ENCODE data around the gene PVALEF. TPM values are rescaled to one million over a fixed set of nuclear protein-coding genes. Genes with fewer than 3 reads are reported as not detected.
A peak's percentile ranks its signal among the peaks of the same experiment; 100 is the strongest.

Gene PVALEF
- total and polyA plus RNA-seq, 2 of the 8 experiments (the other 6 are each of a cell fraction or from before 2014, with no cell fraction given): 0.03 TPM; not detected in 1

DNA sequence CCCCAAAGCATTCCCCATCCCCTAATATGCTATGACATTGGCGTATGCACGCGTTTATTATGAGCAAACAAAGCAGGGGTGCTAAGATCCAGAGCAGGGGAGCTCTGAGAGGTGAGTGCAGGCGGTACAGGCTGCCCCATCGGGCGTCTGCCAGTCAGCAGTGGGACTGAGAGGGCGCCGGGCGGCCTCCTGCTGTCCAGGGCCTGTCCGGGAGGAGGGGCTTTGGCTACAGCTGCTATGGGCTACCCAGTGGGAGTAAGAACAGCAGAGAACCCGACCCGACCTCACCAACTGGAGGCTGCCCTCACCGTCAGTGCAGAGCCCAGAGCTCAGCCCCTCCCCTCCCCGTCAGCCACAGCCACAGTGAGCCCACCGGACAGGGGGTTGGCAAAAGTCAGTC, 19.2 kb downstream of the PVALEF start:
- Histone ChIP-seq H3K56ac (replicated peaks; ENCODE audit: insufficient read length, low read depth, low read length) (no peak overlapping the region), H2AFZ (ENCODE audit: low read length) (no peak overlapping the region), H3K9me3 (ENCODE audit: insufficient read depth in 2 of 2, low read depth in 1 of 2, low read length in 1 of 2) (no peaks in the 10 kb centered on the region; a peak in 1 of 4 replicates), H2BK120ac (replicated peaks; ENCODE audit: low read depth, low read length) (no peak overlapping the region), H3K4me3 (ENCODE audit: extremely low read depth in 1 of 4, insufficient read depth in 2 of 4, low read depth in 3 of 4, low read length in 4 of 4) (no peak overlapping the region), H3K14ac (ENCODE audit: insufficient read length) (no peak overlapping the region), H2AK5ac (ENCODE audit: low read depth, low read length) (no peak overlapping the region), H4K20me1 (replicated peaks in 1 of 2; ENCODE audit: control insufficient read depth in 1 of 2, insufficient read depth in 2 of 2, low read length in 2 of 2) (peaks cover 0 to 3% of the 10 kb centered on the region in 2 experiments), H3K4me1 (replicated peaks in 1 of 4; ENCODE audit: control insufficient read depth in 3 of 4, insufficient read depth in 4 of 4, low read length in 3 of 4) (peaks cover 0 to 5% (median under 1%) of the 10 kb centered on the region in 4 experiments; a peak in 2 of 7 replicates), H3K18ac (ENCODE audit: extremely low read depth, low read length) (no peak overlapping the region), H3K23ac (ENCODE audit: insufficient read length) (no peak overlapping the region), H4K8ac (ENCODE audit: extremely low read depth, insufficient read depth, low read length) (peak overlapping the region; percentile 46; the same call in 1 of the 2 replicates), H2BK20ac (ENCODE audit: low read length) (no peak overlapping the region), H4K5ac (ENCODE audit: insufficient read length, low read depth, low read length) (no peak overlapping the region), H3K4ac (replicated peaks; ENCODE audit: insufficient read length, low read depth, low read length) (no peak overlapping the region), H3K27ac (ENCODE audit: low read depth, low read length) (no peak overlapping the region), H3K4me2 (ENCODE audit: insufficient read depth in 1 of 2, low read depth in 2 of 2, low read length in 2 of 2) (no peak overlapping the region), H3K27me3 (replicated peaks in 1 of 4; ENCODE audit: control insufficient read depth in 3 of 4, extremely low read depth in 1 of 4, insufficient read depth in 3 of 4, low read length in 3 of 4) (no peaks in the 10 kb centered on the region), H3K23me2 (ENCODE audit: low read depth, low read length) (no peaks in the 10 kb centered on the region), H3K79me1 (ENCODE audit: low read depth, low read length) (no peaks in the 10 kb centered on the region), H2BK12ac (ENCODE audit: low read depth, low read length) (no peak overlapping the region), H4K91ac (replicated peaks; ENCODE audit: insufficient read length, low read length) (no peak overlapping the region), H2BK15ac (ENCODE audit: low read length) (no peak overlapping the region), H3K9ac (replicated peaks in 1 of 4; ENCODE audit: extremely low read depth in 1 of 4, low read depth in 3 of 4, low read length in 3 of 4) (no peak overlapping the region), H2BK5ac (ENCODE audit: low read depth, low read length) (no peak overlapping the region), H3K79me2 (ENCODE audit: control insufficient read depth in 1 of 2, insufficient read depth in 2 of 2, low read length in 2 of 2) (no peaks in the 10 kb centered on the region), H3K36me3 (ENCODE audit: control insufficient read depth in 2 of 4, insufficient read depth in 4 of 4, low read length in 3 of 4) (no peaks in the 10 kb centered on the region; a peak in 2 of 8 replicates)
- DNase-seq (ENCODE audit: low read depth in 1 of 2, low spot score in 2 of 2): no peak
- ChIA-PET POLR2A (ENCODE audit: partially characterized antibody) (interaction anchor here (0.9 to 1.6 kb wide), 4 partner anchors 14 to 21 kb away, joined by 3 read pairs; no protein-coding TSS in a partner anchor), CTCF (ENCODE audit: partially characterized antibody) (interaction anchor here (0.7 to 1.3 kb wide), 5 partner anchors 12 to 161 kb away, joined by 3 to 4 read pairs (median 3); no protein-coding TSS in a partner anchor)
- FAIRE-seq: no peak
- 66% methylated on average over 14 of the region's 15 CpGs; no CpG with 5 or more reads in 1 of the 2 experiments for WGBS, 2 experiments (ENCODE audit: extremely low coverage in 1 of 2, insufficient coverage in 1 of 2, insufficient read length in 1 of 2, insufficient replicate concordance in 2 of 2, low coverage in 1 of 2, low lambda C conversion rate in 2 of 2, missing lambda C conversion rate in 1 of 2)
- no peak for TF ChIP-seq POU5F1 (IDR thresholded peaks at IDR 0.05; ENCODE audit: low read depth, low read length)
- no peak for TF ChIP-seq RXRA (IDR thresholded peaks at IDR 0.05; ENCODE audit: insufficient read depth, low read depth, low read length)
- no peak for TF ChIP-seq KDM1A (IDR thresholded peaks at IDR 0.05; ENCODE audit: borderline replicate concordance, low read length)
- TF ChIP-seq, protein P1, sequence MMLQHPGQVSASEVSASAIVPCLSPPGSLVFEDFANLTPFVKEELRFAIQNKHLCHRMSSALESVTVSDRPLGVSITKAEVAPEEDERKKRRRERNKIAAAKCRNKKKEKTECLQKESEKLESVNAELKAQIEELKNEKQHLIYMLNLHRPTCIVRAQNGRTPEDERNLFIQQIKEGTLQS (IDR thresholded peaks at IDR 0.05; ENCODE audit: insufficient read depth, low read depth, low read length): no peak
